Measurements from ENCODE around the gene FOXP1.

Gene FOXP1

DNA sequence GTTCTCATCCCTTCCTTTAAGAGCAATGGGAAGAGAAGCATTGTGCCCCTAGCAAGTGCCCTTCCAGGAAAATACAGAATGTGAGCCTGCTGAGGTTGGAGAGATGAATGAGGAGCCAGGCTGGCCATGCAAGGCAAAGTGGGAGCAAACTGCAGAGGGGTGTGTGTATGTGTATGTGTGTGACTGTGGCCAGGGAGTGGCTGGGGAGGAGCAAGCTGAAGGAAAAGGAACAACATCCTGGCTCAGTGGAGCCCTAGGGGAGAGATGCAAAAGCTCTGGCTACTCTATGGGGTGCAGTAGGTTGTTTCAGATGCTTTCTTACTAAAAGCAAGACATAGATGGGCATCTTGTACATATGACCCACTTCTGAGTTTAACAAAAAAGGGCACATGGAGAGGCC, 20.6 kb downstream of the FOXP1 start:
- DNase-seq: no peak

DNA sequence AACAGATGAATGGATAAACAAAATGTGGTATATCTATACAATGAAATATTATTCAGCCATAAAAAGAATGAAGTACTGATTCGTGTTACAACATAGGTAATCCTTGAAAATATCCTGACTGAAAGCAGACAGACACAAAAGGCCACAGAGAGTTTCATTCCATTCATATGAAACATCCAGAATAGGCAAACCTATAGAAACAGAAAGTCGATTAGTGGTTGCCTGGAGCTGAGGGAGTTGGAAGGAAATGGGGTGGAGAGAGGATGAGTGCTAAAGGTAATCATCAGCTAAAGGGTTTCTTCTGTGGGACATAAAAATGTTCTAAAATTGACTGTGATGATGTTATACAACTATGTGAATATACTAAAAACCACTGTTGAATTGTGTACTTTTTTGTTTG, 22.9 kb downstream of the FOXP1 start:
- no peak for DNase-seq

DNA sequence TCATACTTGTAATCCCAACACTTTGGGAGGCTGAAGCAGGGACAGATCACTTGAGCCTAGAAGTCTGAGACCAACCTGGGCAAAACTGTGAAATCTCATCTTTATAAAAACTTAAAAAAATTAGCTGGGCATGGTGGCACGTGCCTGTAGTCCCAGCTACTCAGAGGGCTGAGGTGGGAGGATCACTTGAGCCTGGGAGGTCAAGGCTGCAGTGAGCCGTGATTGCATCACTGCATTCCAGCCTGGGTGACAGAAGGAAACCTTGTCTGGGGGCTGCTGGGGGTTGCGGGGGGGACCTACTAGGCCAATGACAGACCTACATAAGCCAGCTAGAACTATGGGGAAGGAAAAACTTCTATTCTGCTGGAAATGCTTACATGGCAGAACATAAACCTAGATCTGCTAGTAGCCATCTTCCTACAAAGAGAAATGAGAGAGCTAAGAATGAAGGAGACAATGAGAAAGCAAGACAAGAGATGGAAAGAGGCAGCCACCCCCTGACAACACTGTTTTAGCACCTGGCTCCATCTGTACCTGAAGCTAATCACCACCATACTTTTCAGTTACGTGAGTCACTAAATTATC, 23.9 kb downstream of the FOXP1 start:
- no peak for DNase-seq

DNA sequence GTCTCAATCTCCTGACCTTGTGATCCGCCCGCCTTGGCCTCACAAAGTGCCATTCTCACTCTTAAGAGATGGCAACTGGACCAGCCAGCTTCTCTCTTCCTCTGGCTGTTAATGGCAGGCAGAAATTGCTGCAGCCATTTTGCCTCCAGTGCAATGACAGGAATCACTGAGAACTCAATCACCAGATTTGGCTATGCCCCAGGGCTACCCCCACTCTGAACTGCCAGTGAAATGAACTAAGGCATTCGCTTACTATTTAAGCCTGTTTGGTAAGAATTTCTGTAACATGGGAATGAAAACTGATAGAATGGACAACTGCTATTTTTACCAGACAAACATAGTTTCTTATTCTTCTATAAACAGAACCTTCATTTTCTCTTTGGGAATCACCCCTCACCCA, 24.5 kb downstream of the FOXP1 start:
- no peak for DNase-seq

- DNase-seq: no peak
Measured at GRCh38 chr3:71554649-71555048, 28.9 kb downstream of the FOXP1 start.

DNA sequence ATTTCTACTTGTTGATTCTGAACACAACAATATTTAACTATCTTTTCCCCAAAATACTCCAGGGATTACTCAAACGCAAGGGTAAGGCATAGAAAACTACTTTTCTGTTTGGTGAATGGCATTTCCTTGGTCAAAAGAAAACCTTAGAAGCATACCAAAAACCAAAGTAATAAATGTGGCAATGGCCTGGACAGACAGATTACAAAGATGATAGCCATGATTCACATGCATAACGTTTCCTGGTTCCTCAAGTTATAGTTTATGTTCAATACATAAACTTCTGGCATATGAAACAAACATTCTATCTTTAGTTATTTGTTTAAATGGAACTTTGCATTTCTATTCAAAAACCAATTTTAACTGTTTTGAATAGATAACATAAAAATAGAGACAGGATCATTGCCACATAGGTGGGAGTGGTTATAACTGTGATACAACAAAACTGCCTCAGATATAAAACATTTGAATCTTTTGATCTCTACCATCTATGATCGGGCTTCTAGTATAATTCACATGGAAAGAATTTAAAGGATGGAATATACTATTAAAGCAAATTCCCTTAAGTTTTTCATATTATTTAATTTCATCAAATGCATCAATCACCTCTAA, 32.1 kb downstream of the FOXP1 start:
- DNase-seq: no peak

- DNase-seq: no peak
Measured at GRCh38 chr3:71549951-71550350, 33.6 kb downstream of the FOXP1 start.

GRCh38 chr3:71548705-71549384, 34.7 kb downstream of the FOXP1 start:
- DNase-seq: no peak

DNA sequence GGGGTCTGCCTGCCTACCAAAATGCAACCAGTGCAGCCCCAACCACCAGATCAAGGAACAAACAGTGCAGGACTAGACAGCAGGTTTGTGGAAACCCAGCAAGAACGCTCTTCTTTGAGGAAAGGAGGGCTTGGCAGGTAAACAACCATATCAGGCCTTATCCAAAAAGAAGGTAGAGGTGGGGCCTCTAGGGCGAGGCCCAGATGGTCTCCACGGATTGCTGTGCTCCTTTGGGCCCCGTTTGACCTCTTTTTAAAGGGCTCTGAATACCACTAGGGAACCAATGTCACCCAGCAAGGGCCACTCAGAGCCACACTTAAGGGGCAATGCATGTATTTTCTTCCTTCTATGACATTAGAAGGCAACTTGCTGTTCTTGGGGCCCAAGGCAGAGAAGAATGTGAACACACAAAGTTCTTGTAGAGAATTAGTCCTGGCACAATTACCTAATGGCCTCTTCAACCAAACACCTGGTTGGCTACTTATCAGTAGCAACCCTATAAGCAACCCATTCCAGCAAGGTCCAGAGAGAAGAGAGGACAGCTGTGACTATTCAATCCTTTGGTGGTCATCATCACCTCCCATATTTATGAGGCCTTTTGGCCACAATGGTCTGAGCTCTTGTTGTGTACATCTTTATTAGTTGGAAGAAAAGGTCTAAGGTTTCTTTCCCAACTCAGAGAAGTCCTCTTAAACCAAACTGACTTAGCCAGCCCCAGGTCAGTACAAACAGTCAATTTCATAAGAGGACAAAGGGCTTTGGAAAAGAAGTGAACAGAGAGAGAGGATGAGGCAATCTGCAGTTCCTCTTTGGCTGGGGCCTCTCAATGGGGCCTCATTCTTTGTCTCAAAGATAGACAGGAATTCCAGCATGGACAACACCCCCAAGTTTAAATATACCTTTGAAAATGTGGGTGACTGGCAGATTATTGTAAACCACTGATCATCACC, 36.0 kb downstream of the FOXP1 start:
- DNase-seq: no peak

GRCh38 chr3:71546821-71547220, 36.7 kb downstream of the FOXP1 start:
- DNase-seq: no peak

DNA sequence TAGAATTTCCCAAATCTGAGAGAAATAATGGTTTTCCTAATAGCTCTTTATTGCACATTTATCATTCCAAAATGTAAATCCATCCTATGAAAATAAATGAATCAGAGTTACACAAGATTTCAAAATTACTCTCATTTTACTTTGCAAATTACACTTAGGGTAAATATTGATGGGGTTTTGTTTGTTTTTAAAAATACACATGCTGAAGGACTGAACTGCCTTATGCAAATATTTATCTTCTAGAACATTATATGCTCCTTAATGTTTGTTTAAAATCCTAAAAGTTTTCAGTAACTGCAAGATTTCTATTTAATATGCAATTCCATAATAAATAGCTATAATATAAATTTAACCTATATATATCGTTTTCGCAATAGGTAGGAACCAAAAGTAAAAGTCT, 38.2 kb downstream of the FOXP1 start:
- no peak for DNase-seq

DNA sequence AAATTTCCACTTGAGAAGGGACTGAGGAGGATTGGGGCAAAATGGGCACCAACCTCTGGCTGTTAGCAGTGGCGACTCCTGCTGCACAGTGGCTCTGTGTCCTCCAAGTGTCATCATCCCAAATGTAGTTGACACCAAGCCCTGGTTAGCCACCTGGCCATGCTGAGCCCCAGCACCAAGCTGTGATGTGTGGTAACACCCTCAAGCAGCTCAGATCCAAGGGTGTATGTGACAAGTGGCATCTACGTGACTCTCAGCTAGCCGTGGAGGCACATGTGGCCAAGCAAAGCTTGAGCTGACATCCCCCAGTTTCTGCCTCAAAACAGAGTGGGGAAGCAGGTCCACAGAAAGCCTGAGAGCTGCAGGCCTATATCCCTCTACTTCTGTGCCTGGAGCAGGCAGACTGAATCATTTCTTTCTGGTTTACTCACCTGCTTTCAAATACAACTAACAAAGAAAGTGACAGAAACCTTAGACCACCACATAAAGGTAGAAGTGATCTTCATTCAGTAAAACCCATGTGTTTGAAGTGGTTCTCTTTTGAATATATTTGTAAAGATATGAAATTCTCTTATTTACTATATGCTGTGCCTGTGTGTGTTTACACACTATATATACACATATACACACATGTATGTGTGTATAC, 40.0 kb downstream of the FOXP1 start:
- DNase-seq: no peak

GRCh38 chr3:71542521-71543370, 40.8 kb downstream of the FOXP1 start:
- no peak for DNase-seq

GRCh38 chr3:71541313-71541712, 42.2 kb downstream of the FOXP1 start:
- DNase-seq: no peak

- DNase-seq: no peak
Measured at GRCh38 chr3:71537211-71537611, 46.3 kb downstream of the FOXP1 start.

DNA sequence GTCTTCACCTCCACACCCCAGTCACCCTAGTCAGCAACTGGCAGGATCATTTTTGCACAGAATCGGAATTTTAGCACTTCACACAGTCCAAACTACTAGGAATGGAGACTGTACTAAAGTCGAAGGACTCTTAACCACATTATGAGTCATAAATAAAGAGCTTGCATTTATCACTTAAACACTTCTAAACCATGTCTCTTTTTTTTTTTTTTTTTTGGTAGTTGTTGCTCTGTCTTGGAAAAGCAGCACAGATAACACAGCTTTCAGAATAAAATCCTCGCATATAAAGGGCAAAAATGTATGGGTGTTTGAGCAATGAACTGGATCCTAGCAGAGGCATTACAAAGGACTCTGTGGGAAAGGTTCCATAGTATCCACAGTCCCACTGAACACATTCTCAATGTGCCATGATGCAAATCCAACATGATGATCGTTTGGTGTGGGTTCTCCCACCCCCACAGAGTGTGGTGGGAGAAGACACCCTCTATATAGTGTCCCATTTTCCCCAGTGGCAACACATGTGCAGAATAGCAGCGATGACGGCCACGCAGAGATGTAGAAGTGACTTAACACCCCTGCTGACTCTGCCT, 47.1 kb downstream of the FOXP1 start:
- no peak for DNase-seq

DNA sequence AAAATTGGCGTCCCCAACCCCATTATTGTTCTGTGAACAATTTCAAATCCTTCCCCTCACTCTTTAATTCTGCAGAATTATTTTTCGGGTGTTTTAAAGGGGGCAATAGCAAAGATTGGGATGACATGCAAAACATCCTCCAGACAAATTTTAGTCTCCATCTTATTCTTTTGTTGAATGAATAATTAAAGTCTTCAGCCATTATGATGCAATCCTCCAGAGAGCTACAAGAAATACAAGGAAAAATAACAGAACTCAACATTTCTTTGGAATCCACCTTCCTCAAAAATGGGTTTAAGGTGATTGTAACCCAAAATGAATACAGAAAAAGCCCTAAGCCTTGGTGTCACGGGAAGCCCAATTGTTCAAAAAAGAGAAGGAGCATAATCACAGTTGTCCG, 49.9 kb downstream of the FOXP1 start:
- DNase-seq: no peak

- DNase-seq: no peak
Measured at GRCh38 chr3:71532639-71533395, 50.7 kb downstream of the FOXP1 start.

DNA sequence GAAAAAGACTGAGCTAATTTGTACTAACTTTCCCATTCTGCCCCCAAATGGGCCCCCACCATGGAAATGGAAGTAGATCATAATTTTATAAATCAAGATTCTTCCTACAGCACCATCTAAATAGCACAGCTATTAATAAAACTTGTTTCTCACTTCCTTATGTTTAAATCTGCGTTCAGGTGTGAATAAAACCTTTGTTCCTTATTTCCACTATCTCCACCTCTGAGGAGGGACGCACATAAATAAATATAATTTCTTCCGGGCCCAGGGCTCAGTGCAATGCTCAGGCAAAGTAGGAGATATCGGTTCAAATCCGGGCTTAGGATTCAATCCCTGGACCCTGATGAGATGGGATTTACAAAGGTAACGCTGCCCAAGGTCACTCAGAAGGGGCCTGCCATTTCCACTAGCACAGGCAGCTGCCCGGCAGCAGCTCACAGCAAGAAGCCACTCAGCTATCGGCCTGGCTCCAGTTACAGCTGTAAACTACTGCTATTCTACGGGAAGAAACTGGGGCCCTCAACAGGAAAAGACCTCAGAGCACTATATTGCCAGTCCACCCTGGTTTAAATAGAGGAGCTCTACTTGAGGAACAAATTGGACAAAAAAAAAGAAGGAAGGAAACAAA, 52.5 kb downstream of the FOXP1 start:
- DNase-seq: no peak

GRCh38 chr3:71528816-71529215, 54.7 kb downstream of the FOXP1 start:
- no peak for DNase-seq

All from effector CD8-positive, alpha-beta T cell (primary cell).